GM12892 (cell line): Measurements from ENCODE around the gene MPP1.

ENCODE experiments used
- POLR2A ChIP-seq: IDR thresholded peaks from 2 replicates; pipeline ENCODE4 v1.6.1; 2011; ENCODE audit warnings: low read depth, low read length, control low read depth
- POLR2AphosphoS5 ChIP-seq: IDR thresholded peaks from 2 replicates; pipeline ENCODE4 v1.6.1; 2011; ENCODE audit warnings: low read depth, low read length, control low read depth
- TAF1 ChIP-seq: IDR thresholded peaks from 2 replicates; pipeline ENCODE4 v1.6.1; 2011; ENCODE audit warnings: low read depth, mild to moderate bottlenecking, control low read depth, low read length, borderline replicate concordance

DNA sequence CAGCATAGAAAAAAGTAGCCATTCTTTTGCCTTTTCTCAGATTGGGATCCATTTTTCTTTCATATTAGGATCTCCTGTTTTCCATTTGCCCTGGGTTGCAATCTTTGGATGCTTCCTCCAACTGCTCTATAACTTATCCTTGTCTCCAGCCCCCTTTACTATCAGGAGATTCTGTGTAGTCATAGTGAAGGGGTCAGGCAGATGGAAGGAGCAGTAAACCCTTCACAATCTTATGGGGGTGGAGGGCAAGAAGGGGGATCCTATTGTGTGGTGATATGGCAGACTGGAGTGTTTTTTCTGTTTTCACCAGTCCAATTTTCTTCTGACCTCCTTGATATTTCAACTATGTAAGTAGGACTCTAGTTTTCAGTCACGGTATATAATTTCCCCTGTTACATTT, 30.9 kb upstream of the MPP1 start:
- TF ChIP-seq POLR2A: no peak
- no peak for TF ChIP-seq TAF1
- TF ChIP-seq POLR2AphosphoS5: no peak
